HepG2 (cell line): ENCODE measurements around the gene ZNF22. TPM values are rescaled to one million over a fixed set of nuclear protein-coding genes. Genes with fewer than 3 reads are reported as not detected.

Source experiments
- AKNA ChIP-seq: sonication (generic); formaldehyde crosslinking; IDR thresholded peaks from 2 replicates; pipeline ENCODE4 v1.4.0; 2020; ENCODE audit warnings: missing genetic modification reagents, borderline replicate concordance
- CC2D1A ChIP-seq: sonication (generic); formaldehyde crosslinking; IDR thresholded peaks from 2 replicates; pipeline ENCODE4 v1.8.1; 2023; ENCODE audit warnings: mild to moderate bottlenecking, missing genetic modification reagents
- CTCF ChIP-seq: sonication (generic); formaldehyde crosslinking; IDR thresholded peaks from 2 replicates; pipeline ENCODE4 v1.5.0; 2020; ENCODE audit warnings: mild to moderate bottlenecking, missing genetic modification reagents, moderate library complexity
- FOXO4 ChIP-seq: sonication (generic); formaldehyde crosslinking; conservative IDR thresholded peaks from 2 replicates; pipeline ENCODE4 v1.8.1; 2023; ENCODE audit warnings: missing genetic modification reagents
- KDM4B ChIP-seq: sonication (generic); formaldehyde crosslinking; IDR thresholded peaks from 2 replicates; pipeline ENCODE4 v1.4.0; 2020; ENCODE audit warnings: missing genetic modification reagents
- POGK ChIP-seq: sonication (generic); formaldehyde crosslinking; conservative IDR thresholded peaks from 2 replicates; pipeline ENCODE4 v1.8.0; 2022; ENCODE audit warnings: mild to moderate bottlenecking, moderate library complexity, missing genetic modification reagents
- SOX6 ChIP-seq, 2 experiments: fragments of 450-650 bp in 1 of 2; sonication (generic) in 1 of 2; formaldehyde crosslinking in 1 of 2; IDR thresholded peaks; 2 replicates each; pipeline versions ENCODE4 v1.4.0 to v1.6.1; 2017 to 2020; ENCODE audit warnings: antibody characterized with exemption in 1 of 2, mild to moderate bottlenecking in 1 of 2, missing genetic modification reagents in 1 of 2
- SP1 ChIP-seq, 2 experiments: fragments of 450-650 bp in 1 of 2; sonication (generic) in 1 of 2; formaldehyde crosslinking in 1 of 2; IDR thresholded peaks; 2 replicates each; pipeline versions ENCODE4 v1.4.0 to v1.6.1; 2016 to 2020; ENCODE audit warnings: missing genetic modification reagents in 1 of 2
- TEAD2 ChIP-seq: sonication (generic); formaldehyde crosslinking; IDR thresholded peaks from 2 replicates; pipeline ENCODE4 v1.9.0; 2021; ENCODE audit warnings: missing genetic modification reagents
- ZC3H4 ChIP-seq: sonication (generic); formaldehyde crosslinking; IDR thresholded peaks from 2 replicates; pipeline ENCODE4 v1.4.0; 2020; ENCODE audit warnings: missing genetic modification reagents, borderline replicate concordance
- ZNF414 ChIP-seq: sonication (generic); formaldehyde crosslinking; IDR thresholded peaks from 2 replicates; pipeline ENCODE4 v1.5.0; 2020; ENCODE audit warnings: missing genetic modification reagents
- ZNF607 ChIP-seq: sonication (generic); formaldehyde crosslinking; IDR thresholded peaks from 2 replicates; pipeline ENCODE4 v1.5.1; 2020; ENCODE audit warnings: missing genetic modification reagents, mild to moderate bottlenecking, borderline replicate concordance
- ZNF614 ChIP-seq: IDR thresholded peaks from 2 replicates; pipeline ENCODE4 v1.6.1; 2018; ENCODE audit warnings: missing biosample characterization, missing genetic modification reagents, inconsistent platforms, borderline replicate concordance
- ZNF639 ChIP-seq: conservative IDR thresholded peaks from 2 replicates; pipeline ENCODE4 v1.6.1; 2018; ENCODE audit warnings: missing genetic modification reagents
- polyA plus RNA-seq, 8 experiments: library from polyadenylated mRNA; depleted of rRNA in 3 of 8; stranded (reverse) in 7 of 8; unstranded in 1 of 8; fragments of >200 nt; fragmentation: Illumina TruSeq in 4 of 8; extraction: Trizol in 4 of 8; gene quantifications; 2 replicates each; pipeline versions ENCODE4 v1.2.1 to v1.2.3, GENCODE V29; 2011 to 2016; ENCODE audit warnings: low read depth in 4 of 8, missing spikeins in 1 of 8, mixed read lengths in 1 of 8; ENCODE audit not compliant: insufficient read depth in 1 of 8
- total RNA-seq, 5 experiments: library from RNA; depleted of rRNA; stranded (reverse); fragments of >200 nt; fragmentation: Illumina TruSeq; extraction: Trizol; gene quantifications; 2 replicates each; pipeline ENCODE4 v1.2.3, GENCODE V29; 2016; ENCODE audit warnings: low read depth in 1 of 5

The ZNF22 gene
- total and polyA plus RNA-seq, 2 of the 13 experiments (the other 11 are each of a cell fraction or from before 2014, with no cell fraction given): 0.40 to 1.3 TPM

GRCh38 chr10:44975431-44976331 is 25.0 kb upstream of the ZNF22 start (continued):
- TF ChIP-seq AKNA (CRISPR knock-in tag) (no peak; the same call in 1 of the 2 replicates), ZNF607 (CRISPR knock-in tag) (no peak), ZNF414 (CRISPR knock-in tag) (no peak), SOX6 (IDR thresholded peaks at IDR 0.05) (no peak), SOX6 (CRISPR knock-in tag; IDR thresholded peaks at IDR 0.05) (no peak), POGK (CRISPR knock-in tag) (no peak), ZC3H4 (CRISPR knock-in tag) (peak; percentile 99; the same call in 1 of the 2 replicates), TEAD2 (CRISPR knock-in tag) (no peak), ZNF639 (CRISPR knock-in tag) (no peak), CTCF (peak; percentile 1; the same call in 1 of the 2 replicates), KDM4B (CRISPR knock-in tag) (peak; percentile 71; the same call in 1 of the 2 replicates), SP1 (IDR thresholded peaks at IDR 0.05) (no peak), SP1 (CRISPR knock-in tag; IDR thresholded peaks at IDR 0.05) (no peak), ZNF614 (CRISPR knock-in tag) (no peak; the same call in none of the 2 replicates), CC2D1A (CRISPR knock-in tag) (no peak), FOXO4 (no peak)
